ENCODE results near the gene ZSWIM6. TPM values are rescaled to one million over a fixed set of nuclear protein-coding genes. Genes with fewer than 3 reads are reported as not detected.
A peak's percentile ranks its signal among the peaks of the same experiment; 100 is the strongest.

ZSWIM6 gene
- total and polyA plus RNA-seq, 12 donors: 2.1 to 10.3 (median 6.7) TPM

- no peak overlapping the region for H3K27ac ChIP-seq
- intact Hi-C loops (cut with DNase I): no loop called here
- no peak for DNase-seq
- H3K4me1 ChIP-seq: peaks cover 0 to 14% (median 6%) of the 10 kb centered on the region in 9 donors
- H3K9me3 ChIP-seq: peaks cover 0 to 33% (median 12%) of the 10 kb centered on the region in 11 donors
- no peak for ATAC-seq
- no peak overlapping the region for H3K4me3 ChIP-seq
- 98 to 99% methylated on average over 4 of the region's 4 CpGs for WGBS, 2 donors
- no peaks in the 10 kb centered on the region for H3K27me3 ChIP-seq
- TF ChIP-seq CTCF (IDR thresholded peaks at IDR 0.05): no peak
- H3K36me3 ChIP-seq: no peaks in the 10 kb centered on the region
These were observed 109.7 kb downstream of the ZSWIM6 start for GRCh38 chr5:61441742-61442141.

GRCh38 chr5:61447780-61448495, 115.9 kb downstream of the ZSWIM6 start:
- H3K4me1 ChIP-seq: peaks cover 3 to 35% (median 19%) of the 10 kb centered on the region in 9 donors
- no peak for ATAC-seq
- H3K27ac ChIP-seq: no peak overlapping the region
- no peak overlapping the region for H3K4me3 ChIP-seq
- WGBS, 2 donors: 96 to 98% methylated on average over 2 of the region's 2 CpGs
- no peaks in the 10 kb centered on the region for H3K36me3 ChIP-seq
- H3K9me3 ChIP-seq: peaks cover 0 to 29% (median 6%) of the 10 kb centered on the region in 11 donors
- TF ChIP-seq CTCF (IDR thresholded peaks at IDR 0.05): no peak
- intact Hi-C loops (cut with DNase I): loop anchor here in 1 of 10 donors (2.0 kb wide), 1 partner anchor 37 kb away; no protein-coding TSS in a partner anchor
- no peak for DNase-seq
- no peaks in the 10 kb centered on the region for H3K27me3 ChIP-seq

- Histone ChIP-seq H3K4me1 (peaks cover 3 to 35% (median 19%) of the 10 kb centered on the region in 9 donors), H3K27me3 (no peaks in the 10 kb centered on the region), H3K4me3 (no peak overlapping the region), H3K27ac (peak overlapping the region in 5 of 10 donors; percentile 11 to 66 (median 55)), H3K36me3 (no peaks in the 10 kb centered on the region), H3K9me3 (peaks cover 0 to 24% (median 6%) of the 10 kb centered on the region in 11 donors)
- intact Hi-C loops (cut with DNase I): no loop called here
- WGBS, 2 donors: 68 to 79% methylated on average over 2 of the region's 2 CpGs
- TF ChIP-seq CTCF (IDR thresholded peaks at IDR 0.05): no peak
- ATAC-seq: peak in 6 of 8 donors; percentile 63 to 93 (median 82)
- no peak for DNase-seq
These were observed 117.9 kb downstream of the ZSWIM6 start for GRCh38 chr5:61449804-61450492.

GRCh38 chr5:61450493-61451279, 118.6 kb downstream of the ZSWIM6 start:
- no peak for TF ChIP-seq CTCF (IDR thresholded peaks at IDR 0.05)
- peak overlapping the region in 6 of 10 donors; percentile 1 to 66 (median 43) for H3K27ac ChIP-seq
- 84 to 94% methylated on average over 1 of the region's 1 CpG for WGBS, 2 donors
- DNase-seq: peak in 1 of 2 donors; percentile 18
- ATAC-seq: peak in 5 of 8 donors; percentile 17 to 54 (median 37)
- H3K4me1 ChIP-seq: peaks cover 3 to 39% (median 19%) of the 10 kb centered on the region in 9 donors
- intact Hi-C loops (cut with DNase I): no loop called here
- no peaks in the 10 kb centered on the region for H3K36me3 ChIP-seq
- H3K9me3 ChIP-seq: peaks cover 0 to 24% (median 6%) of the 10 kb centered on the region in 11 donors
- H3K27me3 ChIP-seq: no peaks in the 10 kb centered on the region
- H3K4me3 ChIP-seq: no peak overlapping the region

Measured in heart right ventricle (tissue), 16 donors.